HepG2 (cell line): ENCODE data around the gene WDR19. TPM values are rescaled to one million over a fixed set of nuclear protein-coding genes. Genes with fewer than 3 reads are reported as not detected.

ENCODE experiments used
- ATAC-seq: fragments of 200-7000 bp; cut with Tn5 transposase; 3 replicates; pipeline ENCODE4 v1.9.1; 2020; ENCODE audit warnings: mild to moderate bottlenecking, moderate library complexity
- BruUV-seq: library from RNA; stranded (reverse); fragments of 400-500 nt; replicated peaks from 2 replicates; lab custom pipeline; 2021; lab: Mats Ljungman, UMichigan
- CTCF ChIA-PET: fragments of 300-600 bp; formaldehyde crosslinking; extraction: SDS; loops from one replicate; lab custom pipeline; 2021; ENCODE audit warnings: low total read pairs, inconsistent platforms, low intra/inter-chr PET ratio; lab: Yijun Ruan, JAX
- POLR2A ChIA-PET: fragments of 350-600 bp; sonication (Branson Sonifier 250); formaldehyde crosslinking; loops from one replicate; lab custom pipeline; 2020; ENCODE audit warnings: antibody characterized with exemption, inconsistent platforms; lab: Yijun Ruan, JAX
- DNase-seq: peaks from one replicate; pipeline ENCODE4 v3.0.0-alpha.2; 2015; ENCODE audit warnings: low spot score
- FAIRE-seq: peaks from 3 replicates; lab custom pipeline; 2011; peaks lifted over from hg19 to GRCh38; lab: Jason Lieb, UNC
- H2AFZ ChIP-seq: one replicate; pipeline ENCODE4 v1.6.1; 2011; ENCODE audit warnings: low read length, inconsistent platforms
- H3K27ac ChIP-seq: fragments of 300-600 bp; 3 replicates; pipeline ENCODE4 v1.8.0; 2011; ENCODE audit warnings: mixed run types, mild to moderate bottlenecking, mixed read lengths, low read length, inconsistent platforms; ENCODE audit not compliant: insufficient read depth; ENCODE audit errors: extremely low read length
- H3K27me3 ChIP-seq, 2 experiments: fragments of 200-600 bp in 1 of 2; 2 replicates in 1 of 2; 3 replicates in 1 of 2; pipeline versions ENCODE4 v1.6.0 to v1.8.0; 2011; ENCODE audit warnings: low read length in 2 of 2, mild to moderate bottlenecking in 2 of 2, moderate library complexity in 2 of 2, inconsistent platforms in 1 of 2; ENCODE audit not compliant: insufficient read depth in 2 of 2, control insufficient read depth in 1 of 2
- H3K36me3 ChIP-seq, 2 experiments: fragments of 200-600 bp in 1 of 2; replicated peaks in 1 of 2; 2 replicates in 1 of 2; 3 replicates in 1 of 2; pipeline versions ENCODE4 v1.5.1 to v1.8.0; 2011; ENCODE audit warnings: low read length in 2 of 2, inconsistent platforms in 1 of 2; ENCODE audit not compliant: insufficient read depth in 2 of 2, control insufficient read depth in 1 of 2
- H3K4me1 ChIP-seq: 2 replicates; pipeline ENCODE4 v1.5.1; 2012; ENCODE audit warnings: low read length, inconsistent platforms; ENCODE audit not compliant: insufficient read depth
- H3K4me2 ChIP-seq: 2 replicates; pipeline ENCODE4 v1.6.0; 2011; ENCODE audit warnings: low read depth, low read length, inconsistent platforms
- H3K4me3 ChIP-seq, 3 experiments: fragments of 200-600 bp in 1 of 3; sonication (generic), shearing (Covaris generic) in 1 of 3; replicated peaks in 1 of 3; 2 replicates each; pipeline ENCODE4 v1.5.1; 2011 to 2016; ENCODE audit warnings: low read length in 3 of 3, inconsistent platforms in 2 of 3, low read depth in 2 of 3, mild to moderate bottlenecking in 2 of 3, control low read depth in 1 of 3, mixed read lengths in 1 of 3; ENCODE audit not compliant: insufficient read depth in 1 of 3
- H3K79me2 ChIP-seq: one replicate; pipeline ENCODE4 v1.6.1; 2011; ENCODE audit warnings: low read length, inconsistent platforms; ENCODE audit not compliant: insufficient read depth
- H3K9ac ChIP-seq: 2 replicates; pipeline ENCODE4 v1.6.0; 2011; ENCODE audit warnings: mild to moderate bottlenecking, low read depth, low read length, inconsistent platforms; ENCODE audit not compliant: insufficient read depth
- H3K9me3 ChIP-seq: 2 replicates; pipeline ENCODE4 v1.5.1; 2012; ENCODE audit warnings: mild to moderate bottlenecking, low read length
- H4K20me1 ChIP-seq: 2 replicates; pipeline ENCODE4 v1.6.0; 2011; ENCODE audit warnings: inconsistent platforms, mild to moderate bottlenecking, low read length, moderate library complexity; ENCODE audit not compliant: insufficient read depth
- MAFF ChIP-seq: IDR thresholded peaks from 2 replicates; pipeline ENCODE4 v1.6.1; 2011; ENCODE audit warnings: low read depth, low read length, improper control_type of control experiment
- MAFK ChIP-seq, 2 experiments: IDR thresholded peaks in 1 of 2; conservative IDR thresholded peaks in 1 of 2; 2 replicates each; pipeline ENCODE4 v1.6.1; 2011; ENCODE audit warnings: improper control_type of control experiment in 2 of 2, low read length in 2 of 2
- ZNF615 ChIP-seq: sonication (generic); formaldehyde crosslinking; IDR thresholded peaks from 2 replicates; pipeline ENCODE4 v1.5.0; 2020; ENCODE audit warnings: mild to moderate bottlenecking, missing genetic modification reagents, borderline replicate concordance
- WGBS: methylation state at CpG from one replicate; pipeline ENCODE4 v1.1.6; 2017; ENCODE audit warnings: low lambda C conversion rate; 5-methylcytosine and 5-hydroxymethylcytosine counted together
- in situ Hi-C: cut with HindIII; loops from 2 replicates; pipeline ENCODE4 v1.10.0; 2017; ENCODE audit warnings: low pct_unique_long_range_greater_than_20kb; ENCODE audit not compliant: extremely low pct_ligation_motif_present
- intact Hi-C: fragments of 100-400 bp; cut with micrococcal nuclease; formaldehyde crosslinking; loops from one replicate; pipeline ENCODE4 v1.10.0; 2022; ENCODE audit not compliant: unreplicated experiment
- polyA plus RNA-seq, 8 experiments: library from polyadenylated mRNA; depleted of rRNA in 3 of 8; stranded (reverse) in 7 of 8; unstranded in 1 of 8; fragments of >200 nt; fragmentation: Illumina TruSeq in 4 of 8; extraction: Trizol in 4 of 8; gene quantifications; 2 replicates each; pipeline versions ENCODE4 v1.2.1 to v1.2.3, GENCODE V29; 2011 to 2016; ENCODE audit warnings: low read depth in 4 of 8, missing spikeins in 1 of 8, mixed read lengths in 1 of 8; ENCODE audit not compliant: insufficient read depth in 1 of 8
- total RNA-seq, 5 experiments: library from RNA; depleted of rRNA; stranded (reverse); fragments of >200 nt; fragmentation: Illumina TruSeq; extraction: Trizol; gene quantifications; 2 replicates each; pipeline ENCODE4 v1.2.3, GENCODE V29; 2016; ENCODE audit warnings: low read depth in 1 of 5
- TF ChIP-seq, protein P1 (sequence below): sonication (generic); formaldehyde crosslinking; IDR thresholded peaks from 2 replicates; pipeline ENCODE4; 2020; ENCODE audit warnings: missing genetic modification reagents, mild to moderate bottlenecking, borderline replicate concordance
- TF ChIP-seq, protein P2 (sequence below): IDR thresholded peaks from 2 replicates; pipeline ENCODE4 v1.6.1; 2016; ENCODE audit warnings: missing genetic modification reagents, missing compliant biosample characterization
- TF ChIP-seq, protein P3 (sequence below): sonication (generic); formaldehyde crosslinking; IDR thresholded peaks from 2 replicates; pipeline ENCODE4 v1.8.0; 2022; ENCODE audit warnings: mild to moderate bottlenecking, missing genetic modification reagents, moderate library complexity
- TF ChIP-seq, protein P4 (sequence below): sonication (generic); formaldehyde crosslinking; IDR thresholded peaks from 2 replicates; pipeline ENCODE4 v1.4.0; 2020; ENCODE audit warnings: missing genetic modification reagents

Gene WDR19
- total and polyA plus RNA-seq, 2 of the 13 experiments (the other 11 are each of a cell fraction or from before 2014, with no cell fraction given): 22.9 to 34.1 TPM

DNA sequence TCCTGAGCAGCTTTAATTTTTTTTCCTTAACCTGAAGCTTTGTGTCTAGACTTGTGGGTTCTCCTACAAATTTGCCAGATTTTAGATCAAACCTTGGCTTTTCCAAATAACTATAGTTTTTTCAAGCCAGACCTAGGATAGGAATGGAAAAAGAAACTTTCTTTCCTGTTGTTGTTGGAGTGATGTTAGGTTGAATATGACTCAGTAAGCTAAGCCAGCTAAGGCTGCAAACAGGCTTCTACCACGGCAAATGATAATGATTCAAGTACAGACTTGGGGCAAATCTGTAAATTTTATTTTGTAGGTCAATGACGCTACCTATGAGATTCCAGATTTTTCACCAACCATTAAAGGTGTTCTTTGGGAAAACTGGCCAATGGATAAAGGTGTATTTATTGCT is 45.6 kb downstream of the WDR19 start (continued):
- TF ChIP-seq, protein P1, sequence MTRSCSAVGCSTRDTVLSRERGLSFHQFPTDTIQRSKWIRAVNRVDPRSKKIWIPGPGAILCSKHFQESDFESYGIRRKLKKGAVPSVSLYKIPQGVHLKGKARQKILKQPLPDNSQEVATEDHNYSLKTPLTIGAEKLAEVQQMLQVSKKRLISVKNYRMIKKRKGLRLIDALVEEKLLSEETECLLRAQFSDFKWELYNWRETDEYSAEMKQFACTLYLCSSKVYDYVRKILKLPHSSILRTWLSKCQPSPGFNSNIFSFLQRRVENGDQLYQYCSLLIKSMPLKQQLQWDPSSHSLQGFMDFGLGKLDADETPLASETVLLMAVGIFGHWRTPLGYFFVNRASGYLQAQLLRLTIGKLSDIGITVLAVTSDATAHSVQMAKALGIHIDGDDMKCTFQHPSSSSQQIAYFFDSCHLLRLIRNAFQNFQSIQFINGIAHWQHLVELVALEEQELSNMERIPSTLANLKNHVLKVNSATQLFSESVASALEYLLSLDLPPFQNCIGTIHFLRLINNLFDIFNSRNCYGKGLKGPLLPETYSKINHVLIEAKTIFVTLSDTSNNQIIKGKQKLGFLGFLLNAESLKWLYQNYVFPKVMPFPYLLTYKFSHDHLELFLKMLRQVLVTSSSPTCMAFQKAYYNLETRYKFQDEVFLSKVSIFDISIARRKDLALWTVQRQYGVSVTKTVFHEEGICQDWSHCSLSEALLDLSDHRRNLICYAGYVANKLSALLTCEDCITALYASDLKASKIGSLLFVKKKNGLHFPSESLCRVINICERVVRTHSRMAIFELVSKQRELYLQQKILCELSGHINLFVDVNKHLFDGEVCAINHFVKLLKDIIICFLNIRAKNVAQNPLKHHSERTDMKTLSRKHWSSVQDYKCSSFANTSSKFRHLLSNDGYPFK: no peak
- TF ChIP-seq, protein P2, sequence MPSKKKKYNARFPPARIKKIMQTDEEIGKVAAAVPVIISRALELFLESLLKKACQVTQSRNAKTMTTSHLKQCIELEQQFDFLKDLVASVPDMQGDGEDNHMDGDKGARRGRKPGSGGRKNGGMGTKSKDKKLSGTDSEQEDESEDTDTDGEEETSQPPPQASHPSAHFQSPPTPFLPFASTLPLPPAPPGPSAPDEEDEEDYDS (CRISPR knock-in tag): no peak
- TF ChIP-seq, protein P3, sequence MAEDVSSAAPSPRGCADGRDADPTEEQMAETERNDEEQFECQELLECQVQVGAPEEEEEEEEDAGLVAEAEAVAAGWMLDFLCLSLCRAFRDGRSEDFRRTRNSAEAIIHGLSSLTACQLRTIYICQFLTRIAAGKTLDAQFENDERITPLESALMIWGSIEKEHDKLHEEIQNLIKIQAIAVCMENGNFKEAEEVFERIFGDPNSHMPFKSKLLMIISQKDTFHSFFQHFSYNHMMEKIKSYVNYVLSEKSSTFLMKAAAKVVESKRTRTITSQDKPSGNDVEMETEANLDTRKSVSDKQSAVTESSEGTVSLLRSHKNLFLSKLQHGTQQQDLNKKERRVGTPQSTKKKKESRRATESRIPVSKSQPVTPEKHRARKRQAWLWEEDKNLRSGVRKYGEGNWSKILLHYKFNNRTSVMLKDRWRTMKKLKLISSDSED: no peak
- no peak for TF ChIP-seq ZNF615
- TF ChIP-seq, all 625 proteins: peak for 0

DNA sequence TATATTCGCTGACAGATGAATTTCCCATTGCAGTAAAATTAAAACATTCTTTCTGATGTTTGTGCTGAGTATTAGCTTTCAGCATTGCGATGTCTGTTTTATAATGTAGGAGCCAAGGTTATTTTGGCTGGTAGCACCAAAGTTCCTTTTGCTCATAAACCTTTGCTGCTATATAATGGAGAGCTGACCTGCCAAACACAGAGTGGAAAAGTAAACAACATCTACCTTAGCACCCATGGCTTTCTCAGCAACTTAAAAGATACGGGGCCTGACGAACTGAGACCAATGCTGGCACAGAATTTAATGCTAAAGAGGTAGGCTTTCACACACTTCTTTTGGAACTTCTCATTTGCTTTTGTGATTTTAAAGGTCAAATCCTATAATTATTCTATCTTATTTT is 46.0 kb downstream of the WDR19 start:
- H3K4me3 ChIP-seq: no peak overlapping the region
- no peaks in the 10 kb centered on the region for H4K20me1 ChIP-seq
- 97% methylated on average over 4 of the region's 4 CpGs for WGBS
- H3K79me2 ChIP-seq: no peaks in the 10 kb centered on the region
- no peaks in the 10 kb centered on the region for H3K36me3 ChIP-seq
- peaks cover 15% of the 10 kb centered on the region for H3K4me1 ChIP-seq
- H2AFZ ChIP-seq: no peak overlapping the region
- FAIRE-seq (no peak), DNase-seq (no peak), ATAC-seq (no peak)
- in situ Hi-C loops (no loop called here), intact Hi-C loops (no loop called here)
- H3K27me3 ChIP-seq: no peaks in the 10 kb centered on the region
- ChIA-PET CTCF (no interaction called here), POLR2A (no interaction called here)
- BruUV-seq: no TSS peak
- H3K9ac ChIP-seq: no peak overlapping the region
- no peak overlapping the region for H3K4me2 ChIP-seq
- TF ChIP-seq MAFF (peak; percentile 44; the same call in 1 of the 2 replicates), MAFK (conservative IDR thresholded peaks at IDR 0.05 in 1 of 2, IDR thresholded peaks at IDR 0.05 in 1 of 2; ENCODE audit: low read length in 2 of 2) (peak; percentile 36 to 52; a peak in 2 of 4 replicates)
- TF ChIP-seq, protein P4, sequence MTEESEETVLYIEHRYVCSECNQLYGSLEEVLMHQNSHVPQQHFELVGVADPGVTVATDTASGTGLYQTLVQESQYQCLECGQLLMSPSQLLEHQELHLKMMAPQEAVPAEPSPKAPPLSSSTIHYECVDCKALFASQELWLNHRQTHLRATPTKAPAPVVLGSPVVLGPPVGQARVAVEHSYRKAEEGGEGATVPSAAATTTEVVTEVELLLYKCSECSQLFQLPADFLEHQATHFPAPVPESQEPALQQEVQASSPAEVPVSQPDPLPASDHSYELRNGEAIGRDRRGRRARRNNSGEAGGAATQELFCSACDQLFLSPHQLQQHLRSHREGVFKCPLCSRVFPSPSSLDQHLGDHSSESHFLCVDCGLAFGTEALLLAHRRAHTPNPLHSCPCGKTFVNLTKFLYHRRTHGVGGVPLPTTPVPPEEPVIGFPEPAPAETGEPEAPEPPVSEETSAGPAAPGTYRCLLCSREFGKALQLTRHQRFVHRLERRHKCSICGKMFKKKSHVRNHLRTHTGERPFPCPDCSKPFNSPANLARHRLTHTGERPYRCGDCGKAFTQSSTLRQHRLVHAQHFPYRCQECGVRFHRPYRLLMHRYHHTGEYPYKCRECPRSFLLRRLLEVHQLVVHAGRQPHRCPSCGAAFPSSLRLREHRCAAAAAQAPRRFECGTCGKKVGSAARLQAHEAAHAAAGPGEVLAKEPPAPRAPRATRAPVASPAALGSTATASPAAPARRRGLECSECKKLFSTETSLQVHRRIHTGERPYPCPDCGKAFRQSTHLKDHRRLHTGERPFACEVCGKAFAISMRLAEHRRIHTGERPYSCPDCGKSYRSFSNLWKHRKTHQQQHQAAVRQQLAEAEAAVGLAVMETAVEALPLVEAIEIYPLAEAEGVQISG: no peak
- no peak overlapping the region for H3K27ac ChIP-seq
- no peaks in the 10 kb centered on the region for H3K9me3 ChIP-seq
